Myocyte (in vitro differentiated cells): ENCODE measurements around the gene SULT1B1. TPM values are rescaled to one million over a fixed set of nuclear protein-coding genes. Genes with fewer than 3 reads are reported as not detected.
"Not testable (repeated sequence)": the region's sequence is repeated elsewhere in the genome, so short reads cannot be mapped to it uniquely, and the experiment has no call there.

Experiments used
- DNase-seq: peaks from one replicate; pipeline ENCODE4 v3.0.0-alpha.2; 2012; ENCODE audit warnings: low read depth
- polyA plus RNA-seq: library from polyadenylated mRNA; unstranded; fragments of >200 nt; gene quantifications from one replicate; pipeline ENCODE4 v1.2.1, GENCODE V29; 2012; ENCODE audit warnings: missing spikeins
- total RNA-seq: library from RNA; depleted of rRNA; stranded (reverse); fragments of >200 nt; gene quantifications from 2 replicates; pipeline ENCODE4 v1.2.3, GENCODE V29; 2014

Gene SULT1B1
- total RNA-seq: under 0.01 TPM in 1 of 2 replicates, not detected in the other
- polyA plus RNA-seq: 0.01 TPM

DNA sequence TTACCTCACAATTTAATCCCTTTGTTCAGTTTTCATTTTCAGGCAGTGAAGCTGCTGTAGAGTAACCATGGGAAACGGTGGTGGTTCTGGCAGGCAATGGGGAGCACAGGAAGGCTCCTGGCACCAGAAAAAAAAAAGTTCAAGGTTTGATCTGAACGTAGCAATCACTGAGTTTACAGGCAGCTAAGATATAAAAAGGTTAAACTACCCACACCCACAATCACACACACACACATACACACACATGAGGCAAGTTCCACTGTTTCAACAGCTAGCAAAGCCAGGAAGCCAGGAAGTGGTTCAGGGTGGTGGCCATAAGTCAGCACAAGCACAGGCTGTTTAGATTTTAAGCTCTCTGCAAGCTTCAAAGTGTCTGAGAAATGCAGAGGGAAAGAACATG is at the start of gene SULT1B1:
TSS of gene SULT1B1 (minus strand) at position 166 of the 400 bp plus-strand sequence. CDS start 5,403 bp downstream, outside the sequence.
- peak; percentile 13 for DNase-seq

DNA sequence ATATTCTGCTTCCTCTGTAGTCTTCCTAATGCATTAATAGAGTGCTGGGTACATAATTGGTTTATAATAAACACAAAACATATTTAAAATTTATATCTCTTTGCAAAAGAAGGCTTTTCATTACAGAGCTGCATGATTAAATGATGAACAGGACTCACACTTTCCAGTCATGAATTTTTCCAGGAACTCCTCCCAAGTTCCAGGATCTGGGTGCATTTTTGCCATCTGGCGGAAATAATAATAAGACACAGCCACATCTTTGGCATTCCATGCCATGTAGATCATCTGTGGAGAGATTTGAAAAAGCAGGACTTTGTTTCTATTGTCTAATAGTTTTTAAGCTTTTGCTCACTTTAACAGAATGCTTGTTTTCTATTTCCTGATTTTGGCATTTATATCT is 40.2 kb upstream of the SULT1B1 start:
- DNase-seq: peak; percentile 66

DNA sequence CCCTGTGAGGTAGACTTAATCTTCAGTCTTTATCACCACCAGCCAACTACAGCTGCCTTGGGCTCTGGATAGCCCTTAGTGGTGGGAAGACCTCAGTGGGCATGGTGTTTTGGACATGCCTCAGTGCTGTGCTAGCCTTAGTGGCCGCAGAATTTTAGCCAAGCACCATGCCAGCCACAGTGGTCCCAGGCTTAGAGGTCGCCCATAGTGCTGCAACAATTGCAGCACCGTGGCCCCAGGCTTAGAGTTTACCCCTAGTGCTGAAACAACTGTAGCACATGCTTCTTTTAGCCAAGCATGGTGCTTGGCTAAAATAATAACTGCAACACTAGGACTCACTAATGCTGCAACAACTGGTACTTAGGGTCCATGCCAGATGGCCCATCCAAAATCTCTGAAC is 38.9 kb upstream of the SULT1B1 start:
- DNase-seq: no peak

DNA sequence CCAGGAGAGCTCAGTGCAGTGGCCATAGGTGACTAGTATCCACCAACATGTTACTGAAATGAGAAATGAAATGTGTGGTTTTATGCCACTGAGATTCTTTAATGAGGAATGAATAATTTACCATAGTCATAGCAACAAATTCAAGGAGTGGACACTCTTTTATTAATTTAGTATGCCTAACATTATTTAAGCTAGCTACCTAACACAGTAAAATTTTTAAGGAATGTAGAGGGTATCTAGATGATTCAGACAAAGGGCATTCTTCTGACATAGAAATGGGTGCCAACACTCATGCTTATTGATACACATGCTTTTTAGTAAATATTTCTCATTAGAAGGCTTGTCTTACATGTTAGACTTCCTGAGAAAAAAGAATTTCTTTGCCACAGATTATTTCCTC is 33.3 kb upstream of the SULT1B1 start:
- DNase-seq: no peak

DNA sequence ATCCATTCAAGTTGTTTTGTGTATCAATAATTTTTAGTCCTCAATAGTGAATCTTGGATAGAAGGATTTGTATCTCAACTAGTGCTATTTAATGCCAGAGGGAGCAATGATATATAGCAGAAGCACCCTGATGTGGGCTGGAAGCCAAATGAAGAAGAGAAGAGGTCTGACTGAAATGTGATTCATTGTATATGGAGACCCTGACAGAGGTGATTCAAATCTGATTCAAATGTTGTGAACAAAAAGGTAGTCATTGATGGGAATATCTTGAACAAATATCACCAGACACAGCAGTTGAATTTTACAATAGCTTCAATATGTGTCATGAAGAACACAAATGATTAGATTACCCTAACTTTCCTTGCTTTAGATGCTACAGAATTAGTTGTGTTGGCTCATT is 27.5 kb upstream of the SULT1B1 start:
- DNase-seq: no peak

DNA sequence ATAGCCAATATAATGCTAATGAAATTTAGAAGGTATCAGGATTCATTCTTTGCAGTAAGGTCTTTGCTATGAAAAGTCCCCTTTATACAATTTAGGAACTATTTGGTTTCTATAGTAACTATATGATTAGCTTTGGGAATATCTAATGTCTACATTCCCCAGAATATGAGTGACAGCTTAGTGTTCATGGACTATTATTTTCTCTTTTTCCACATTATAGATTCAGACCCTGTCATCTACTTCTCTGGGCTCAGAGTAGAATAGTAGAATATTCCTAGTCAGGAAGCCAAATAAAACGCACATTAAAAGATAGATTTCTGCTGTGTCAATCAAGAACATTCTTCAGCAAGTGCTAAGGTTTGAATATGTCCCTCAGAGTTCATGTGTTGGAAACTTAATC is 26.1 kb upstream of the SULT1B1 start:
- no peak for DNase-seq

DNA sequence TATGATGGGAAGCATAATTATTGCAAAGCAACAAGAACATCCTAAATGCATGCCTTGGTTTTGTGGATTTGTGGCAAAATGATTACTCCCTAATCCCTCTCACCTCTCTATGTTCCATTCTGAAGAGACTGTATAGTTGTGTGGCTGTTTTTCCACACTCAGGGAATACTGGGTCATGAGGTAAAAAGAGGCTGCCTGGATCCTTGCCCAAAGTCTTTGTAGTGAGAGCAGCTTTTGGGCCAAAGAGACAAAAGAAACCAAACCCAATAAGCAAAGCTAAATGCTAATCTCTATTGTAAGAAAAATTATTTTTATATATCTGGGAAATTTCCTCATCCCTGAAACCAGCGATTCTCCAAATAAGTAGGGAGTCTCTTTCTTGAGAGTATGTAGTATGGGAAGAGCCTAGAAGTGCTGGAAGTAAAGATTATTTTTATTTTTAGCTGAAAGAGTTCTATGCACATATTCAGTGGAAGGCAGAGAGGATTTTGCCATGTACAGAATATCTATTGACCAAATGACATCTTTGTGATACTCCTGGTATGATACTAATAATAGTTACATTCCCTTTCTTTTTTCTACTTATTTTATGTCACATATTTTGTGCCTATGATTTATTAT is 24.9 kb upstream of the SULT1B1 start:
- DNase-seq: no peak

DNA sequence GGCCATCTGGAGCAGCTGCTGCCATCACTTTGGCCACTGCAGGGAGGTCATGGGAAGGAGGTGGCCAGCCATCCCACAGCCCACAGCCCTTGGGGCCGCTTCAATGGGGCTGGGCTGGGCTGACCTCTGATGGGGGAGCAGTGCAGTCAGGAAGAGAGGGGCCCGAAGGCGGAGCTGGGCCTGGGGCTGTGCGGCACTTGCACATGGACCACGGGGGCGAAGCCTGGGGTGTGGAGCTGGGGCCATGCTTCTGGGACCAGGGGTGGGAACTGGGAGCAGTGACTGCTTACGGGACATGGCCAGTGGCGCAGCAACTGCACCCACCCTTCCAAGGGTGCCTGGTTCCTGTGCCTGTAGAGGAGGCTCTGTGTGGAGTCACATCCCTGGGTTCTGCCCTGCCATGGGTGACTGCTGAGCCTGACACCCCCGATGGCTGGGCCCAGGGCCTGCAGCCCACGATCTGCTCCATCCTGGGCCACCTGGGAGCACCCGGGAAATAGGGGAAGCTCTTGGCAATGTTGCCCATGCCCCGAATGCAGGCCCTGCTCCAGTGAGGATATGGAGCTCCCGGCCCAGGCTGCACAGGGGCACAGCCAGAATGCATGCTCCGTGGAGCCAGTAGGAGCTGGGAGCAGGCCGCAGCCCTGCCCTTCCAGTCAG is 22.4 kb upstream of the SULT1B1 start:
- no peak for DNase-seq

DNA sequence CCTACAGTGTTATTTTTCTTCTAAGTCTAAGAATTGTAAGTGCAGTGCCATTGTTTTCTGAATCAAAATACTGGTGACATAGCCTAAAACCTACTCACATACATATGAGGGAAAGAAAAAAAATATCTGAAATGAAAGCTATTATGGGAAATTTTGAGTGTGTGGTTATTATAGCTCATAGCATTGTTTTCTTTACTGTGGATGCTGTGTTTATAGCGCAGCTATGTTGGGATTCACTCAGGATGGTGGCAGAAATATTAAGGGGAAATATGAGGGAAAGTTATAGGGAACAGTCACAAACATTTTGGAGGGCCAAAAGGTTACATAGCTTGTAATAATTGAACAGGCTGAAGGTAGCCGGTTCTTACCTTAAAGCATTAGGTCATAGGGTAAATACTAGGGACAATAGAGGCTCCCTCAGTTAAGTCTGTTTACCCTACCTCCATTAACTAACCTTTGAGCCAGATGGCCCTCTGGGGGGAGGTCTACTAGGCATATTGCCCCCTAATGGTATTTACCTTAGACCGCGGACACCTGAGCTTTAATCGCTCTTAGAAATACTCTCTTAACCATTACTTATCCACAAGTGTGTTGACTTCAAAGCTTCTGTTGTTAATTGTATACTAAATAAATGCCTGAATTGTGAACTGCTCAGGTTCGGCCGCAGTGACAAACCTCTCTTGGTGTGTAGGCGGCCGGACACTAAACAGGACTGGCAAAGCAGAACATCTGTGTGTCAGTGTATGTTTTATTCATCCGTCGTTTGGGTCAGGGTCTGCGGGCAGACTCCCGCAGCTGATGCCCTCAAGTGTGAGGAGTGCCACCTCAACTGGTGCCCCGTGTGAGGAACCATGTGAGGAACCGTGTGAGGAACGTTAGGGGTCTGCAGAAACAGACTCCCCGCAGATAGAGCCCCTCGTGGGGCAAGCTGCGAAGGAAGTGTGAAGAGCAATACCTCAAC is 21.3 kb upstream of the SULT1B1 start:
- DNase-seq: no peak

DNA sequence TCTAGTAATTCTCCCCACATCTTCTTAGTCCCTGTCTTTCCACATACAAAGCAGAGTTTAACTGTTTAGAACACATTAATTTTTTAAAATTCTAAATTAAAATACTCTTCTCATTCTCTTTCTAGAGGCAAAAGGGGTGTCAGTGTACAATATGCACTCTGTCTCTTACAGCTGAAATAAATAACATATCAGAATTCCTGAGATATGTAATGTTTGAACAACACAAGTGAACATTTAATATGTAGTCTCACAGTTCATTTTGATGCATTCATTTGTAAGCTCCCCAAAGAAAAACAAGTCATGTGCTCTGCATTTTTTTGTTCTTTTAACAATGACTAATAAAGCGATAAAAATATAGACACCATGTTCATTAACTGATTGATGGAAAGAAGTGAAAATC is 19.7 kb upstream of the SULT1B1 start:
- DNase-seq: no peak

DNA sequence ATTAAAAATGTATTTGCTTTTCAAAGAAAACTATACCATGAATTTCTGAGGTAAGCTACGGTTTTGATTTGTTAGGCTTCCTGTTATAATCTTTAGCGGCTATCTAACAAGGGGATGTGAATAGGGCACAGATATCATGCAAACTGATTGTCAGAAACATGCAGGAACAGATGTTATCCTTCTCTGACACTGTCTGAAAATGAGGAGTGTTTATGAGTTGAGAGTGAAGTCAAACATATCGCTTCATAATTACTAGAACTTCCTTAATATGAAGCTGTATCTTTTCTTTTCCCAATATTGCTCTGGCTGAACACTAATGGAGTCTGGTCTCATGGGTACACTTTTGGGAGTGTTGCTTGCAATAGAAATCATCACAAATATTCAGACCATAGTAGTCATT is 16.3 kb upstream of the SULT1B1 start:
- DNase-seq: no peak

DNA sequence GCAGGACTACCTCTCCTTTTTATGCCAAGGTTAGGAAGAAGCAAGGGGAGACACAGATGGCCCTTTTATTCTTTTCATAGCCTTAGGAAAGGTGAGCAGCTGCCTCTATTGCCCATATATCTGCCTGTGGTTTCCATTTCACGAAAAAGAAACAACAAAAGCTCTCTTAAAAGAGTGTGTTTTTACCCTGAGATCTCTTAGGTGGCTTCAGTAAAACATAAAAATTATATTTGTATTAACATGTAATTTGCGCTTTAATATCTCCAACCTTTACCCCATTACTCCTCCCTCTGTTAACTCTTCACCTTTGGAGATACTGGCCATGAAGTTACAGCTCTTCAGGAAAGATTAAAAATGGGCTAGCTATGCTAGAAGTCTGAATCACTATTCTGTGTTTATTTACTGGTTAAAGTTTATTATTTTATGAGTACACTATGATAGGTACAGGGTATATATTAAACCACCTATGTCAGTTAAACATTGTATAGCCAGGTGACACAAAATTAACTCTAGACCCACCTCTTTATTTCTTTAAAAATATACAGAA is 15.0 kb upstream of the SULT1B1 start:
- DNase-seq: no peak

DNA sequence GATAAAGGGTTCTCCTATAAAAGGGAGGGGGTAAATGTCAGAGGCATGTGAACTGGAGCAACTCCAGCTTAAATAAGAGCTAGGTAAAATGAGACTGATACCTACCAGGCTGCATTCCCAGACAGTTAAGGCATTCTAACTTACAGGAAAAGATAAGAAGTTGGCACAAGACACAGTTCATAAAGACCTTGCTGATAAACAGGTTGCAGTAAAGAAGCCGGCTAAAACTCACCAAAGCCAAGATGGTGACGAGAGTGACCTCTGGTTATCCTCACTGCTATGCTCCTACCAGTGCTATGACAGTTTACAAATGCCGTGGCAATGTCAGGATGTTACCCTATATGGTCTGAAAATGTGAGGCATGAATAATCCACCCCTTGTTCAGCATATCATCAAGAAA is 13.1 kb upstream of the SULT1B1 start:
- no peak for DNase-seq

DNA sequence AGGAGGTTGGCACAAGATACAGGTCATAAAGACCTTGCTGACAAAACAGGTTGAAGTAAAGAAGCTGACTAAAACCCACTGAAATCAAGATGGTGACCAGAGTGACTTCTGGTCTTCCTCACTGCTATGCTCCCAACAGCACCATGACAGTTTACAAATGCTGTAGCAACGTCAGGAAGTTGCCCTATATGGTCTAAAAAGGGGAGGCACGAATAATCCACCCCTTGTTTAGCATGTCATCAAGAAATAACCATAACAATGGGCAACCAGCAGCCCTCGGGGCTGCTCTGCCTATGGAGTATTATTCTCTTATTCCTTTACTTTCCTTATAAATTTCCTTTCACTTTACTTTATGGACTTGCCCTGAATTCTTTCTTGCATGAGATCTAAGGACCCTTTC is 8.1 kb upstream of the SULT1B1 start:
- not testable (repeated sequence) for DNase-seq

DNA sequence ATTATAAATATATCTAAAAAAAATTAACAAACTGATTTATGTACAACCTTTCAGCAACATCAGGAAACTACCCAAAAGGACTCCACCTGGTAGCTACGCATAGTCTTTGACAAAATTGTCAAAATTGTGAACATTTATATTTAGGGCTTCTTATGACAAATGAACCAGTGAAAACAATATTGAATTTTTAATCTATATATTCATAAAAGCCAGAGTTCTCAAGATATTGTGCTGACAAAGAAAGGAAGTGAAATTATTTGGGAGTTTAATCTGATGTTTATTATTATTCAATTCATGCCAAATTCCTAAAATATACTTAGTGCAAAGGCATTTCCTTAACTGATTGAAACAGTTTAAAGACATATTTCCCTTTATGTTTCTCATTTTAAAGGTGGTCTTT is 5.3 kb upstream of the SULT1B1 start:
- DNase-seq: no peak

DNA sequence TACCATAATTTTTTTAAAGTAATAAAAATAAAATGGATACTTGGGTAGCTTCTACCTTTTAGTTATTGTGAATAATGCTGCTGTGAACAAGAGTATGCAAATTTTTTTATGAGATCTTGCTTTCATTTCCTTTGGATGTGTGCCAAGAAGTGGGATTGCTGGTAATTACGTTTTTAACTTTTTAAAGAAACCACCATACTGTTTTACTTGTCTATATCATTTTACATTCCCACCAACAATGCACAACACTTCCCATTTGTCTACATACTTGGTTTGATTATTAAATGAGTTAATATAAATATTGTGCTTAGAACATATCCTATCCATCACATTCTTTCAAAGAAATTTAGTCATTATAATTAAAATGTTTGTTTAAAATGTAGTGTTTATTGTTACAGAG is 3.9 kb upstream of the SULT1B1 start:
- no peak for DNase-seq

DNA sequence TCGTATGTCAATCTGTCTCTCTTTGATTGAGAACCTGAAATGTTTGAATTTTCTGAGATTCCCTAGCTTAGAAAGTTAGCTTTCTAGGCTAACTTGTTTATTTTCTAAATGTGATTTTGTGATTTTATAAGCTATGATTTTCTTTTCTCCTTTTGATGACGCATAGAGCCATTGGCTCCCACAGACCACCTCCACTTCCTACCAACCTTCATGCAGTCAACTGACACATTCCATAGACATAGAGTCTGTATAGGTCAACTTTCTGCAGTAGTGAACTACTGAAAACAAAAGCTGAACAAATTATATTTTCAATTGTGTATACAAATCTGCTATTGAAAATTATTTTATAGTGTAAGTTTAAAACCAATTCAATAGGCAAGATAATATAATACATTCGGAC is 2.8 kb upstream of the SULT1B1 start:
- DNase-seq: no peak

DNA sequence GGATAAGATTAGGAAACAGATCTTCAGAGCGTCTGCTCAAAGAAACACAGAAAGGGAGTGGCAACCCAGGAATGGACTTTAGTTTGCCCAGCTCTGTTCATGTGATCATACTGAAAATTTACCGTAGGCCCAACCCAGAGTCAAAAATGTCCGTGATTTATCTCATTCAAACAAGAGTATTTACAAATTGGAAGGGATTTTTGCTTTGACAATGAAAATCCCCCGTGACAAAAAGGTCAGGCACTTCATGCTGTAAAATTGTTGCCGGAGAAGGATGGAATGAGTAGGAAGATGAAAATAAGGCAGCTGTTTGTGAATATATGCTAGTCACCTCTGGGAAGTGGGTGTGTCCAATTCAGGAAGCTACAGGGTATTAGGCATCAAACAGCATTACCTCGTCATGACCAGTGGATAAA is 1.2 kb downstream of the SULT1B1 start:
- DNase-seq: no peak

DNA sequence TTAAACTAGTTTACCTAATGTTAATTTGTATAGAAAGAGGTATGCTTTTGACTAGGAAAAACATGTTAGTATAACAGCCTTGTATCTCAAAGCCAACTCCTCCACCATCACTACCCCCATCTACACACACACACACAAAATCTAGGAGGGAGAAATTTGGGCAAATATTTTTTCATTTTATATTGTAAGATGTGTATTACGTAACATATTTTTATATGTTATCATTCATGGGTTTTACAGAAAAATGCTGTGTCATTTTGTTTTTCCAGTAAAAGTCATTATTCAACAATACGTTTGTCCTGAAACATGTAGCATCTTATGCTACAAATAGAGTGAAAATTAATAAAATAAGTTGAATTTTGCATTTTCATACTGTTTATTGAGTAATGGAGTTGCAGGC is 3.0 kb downstream of the SULT1B1 start:
- DNase-seq: no peak

DNA sequence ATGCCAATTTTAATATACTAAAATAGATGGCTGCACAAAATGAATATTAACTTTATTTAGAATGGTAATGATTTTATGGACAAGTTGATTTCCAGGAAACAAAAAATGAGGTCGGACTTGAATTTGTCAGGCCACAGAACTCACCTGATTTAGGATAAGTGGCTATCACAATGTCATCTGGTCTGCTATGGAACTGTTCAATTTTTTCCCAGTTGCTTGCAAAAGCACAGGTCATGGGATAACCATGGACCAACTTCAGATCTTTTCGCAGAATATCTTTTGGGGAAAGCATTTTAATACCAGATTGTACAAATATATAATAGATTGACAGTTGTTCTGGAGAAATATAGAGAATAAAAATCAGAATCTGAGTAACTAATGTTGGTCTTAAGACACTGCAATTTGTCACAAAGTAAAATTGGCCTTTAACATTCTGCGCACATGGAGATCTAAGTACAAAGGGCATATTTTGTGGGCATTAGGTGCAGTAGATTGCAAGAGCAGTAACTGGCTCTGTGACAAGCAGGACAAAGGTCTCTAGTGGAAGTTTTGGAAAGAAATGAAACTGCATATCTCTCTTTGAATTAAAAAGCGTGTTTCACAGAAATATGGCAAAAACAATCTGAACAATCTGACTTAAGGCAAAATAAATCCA is 5.4 kb downstream of the SULT1B1 start:
- DNase-seq: no peak

DNA sequence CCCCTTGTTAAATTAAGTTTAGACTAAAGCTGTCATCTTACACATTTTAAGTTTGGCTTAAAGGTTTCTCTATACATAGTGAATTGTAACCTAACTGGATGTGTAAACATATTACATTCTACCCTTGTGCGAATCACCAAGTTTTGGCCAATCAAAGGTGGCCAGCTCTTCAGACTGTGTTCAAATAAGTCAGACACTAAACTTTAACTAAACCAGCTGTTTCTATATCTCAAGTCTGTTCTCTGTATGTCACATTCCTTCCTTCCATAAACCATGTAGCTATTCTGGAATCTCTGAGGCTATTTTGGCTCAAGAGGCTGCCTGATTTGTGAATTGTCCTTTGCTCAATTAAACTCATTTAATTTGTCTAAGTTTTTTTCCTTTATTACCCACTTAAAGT is 6.7 kb downstream of the SULT1B1 start:
- peak; percentile 57 for DNase-seq
